Measurements from ENCODE around the gene ZNF316.

The ZNF316 gene

GRCh38 chr7:6647541-6647940 lies 10.4 kb downstream of the ZNF316 start:
- H3K36me3 ChIP-seq (ENCODE audit: insufficient read depth, low read length), result peaks cover 25% of the 10 kb centered on the region; the same call in 1 of the 2 replicates
- no peaks in the 10 kb centered on the region for H3K79me2 ChIP-seq (ENCODE audit: control insufficient read depth, insufficient read depth, low read length, unreplicated experiment)
- no peak overlapping the region for H2AFZ ChIP-seq (ENCODE audit: low read length, unreplicated experiment)
- no peak overlapping the region for H3K27ac ChIP-seq (ENCODE audit: low read depth, low read length)
- no peaks in the 10 kb centered on the region for H3K4me1 ChIP-seq (ENCODE audit: control insufficient read depth, insufficient read depth, low read length, unreplicated experiment)
- no peak overlapping the region for H3K4me3 ChIP-seq (ENCODE audit: low read depth, low read length)
- H3K27me3 ChIP-seq (ENCODE audit: insufficient read depth, low read length), result no peaks in the 10 kb centered on the region

GRCh38 chr7:6648066-6648814 lies 11.1 kb downstream of the ZNF316 start:
- no peaks in the 10 kb centered on the region for H3K79me2 ChIP-seq (ENCODE audit: control insufficient read depth, insufficient read depth, low read length, unreplicated experiment)
- H3K36me3 ChIP-seq (ENCODE audit: insufficient read depth, low read length), result peaks cover 27% of the 10 kb centered on the region; the same call in 1 of the 2 replicates
- H3K27ac ChIP-seq (ENCODE audit: low read depth, low read length), result no peak overlapping the region
- no peaks in the 10 kb centered on the region for H3K27me3 ChIP-seq (ENCODE audit: insufficient read depth, low read length)
- no peak overlapping the region for H3K4me3 ChIP-seq (ENCODE audit: low read depth, low read length)
- H2AFZ ChIP-seq (ENCODE audit: low read length, unreplicated experiment), result no peak overlapping the region
- no peaks in the 10 kb centered on the region for H3K4me1 ChIP-seq (ENCODE audit: control insufficient read depth, insufficient read depth, low read length, unreplicated experiment)

GRCh38 chr7:6648815-6649104 lies 11.6 kb downstream of the ZNF316 start:
- Histone ChIP-seq H3K27me3 (ENCODE audit: insufficient read depth, low read length) (no peaks in the 10 kb centered on the region), H3K79me2 (ENCODE audit: control insufficient read depth, insufficient read depth, low read length, unreplicated experiment) (no peaks in the 10 kb centered on the region), H3K4me3 (ENCODE audit: low read depth, low read length) (no peak overlapping the region), H3K27ac (ENCODE audit: low read depth, low read length) (no peak overlapping the region), H3K4me1 (ENCODE audit: control insufficient read depth, insufficient read depth, low read length, unreplicated experiment) (no peaks in the 10 kb centered on the region), H2AFZ (ENCODE audit: low read length, unreplicated experiment) (no peak overlapping the region), H3K36me3 (ENCODE audit: insufficient read depth, low read length) (peaks cover 27% of the 10 kb centered on the region; the same call in 1 of the 2 replicates)

- H3K27ac ChIP-seq (ENCODE audit: low read depth, low read length), result no peak overlapping the region
- H2AFZ ChIP-seq (ENCODE audit: low read length, unreplicated experiment), result no peak overlapping the region
- no peaks in the 10 kb centered on the region for H3K27me3 ChIP-seq (ENCODE audit: insufficient read depth, low read length)
- no peaks in the 10 kb centered on the region for H3K79me2 ChIP-seq (ENCODE audit: control insufficient read depth, insufficient read depth, low read length, unreplicated experiment)
- H3K4me1 ChIP-seq (ENCODE audit: control insufficient read depth, insufficient read depth, low read length, unreplicated experiment), result no peaks in the 10 kb centered on the region
- H3K36me3 ChIP-seq (ENCODE audit: insufficient read depth, low read length), result peaks cover 27% of the 10 kb centered on the region; the same call in 1 of the 2 replicates
- no peak overlapping the region for H3K4me3 ChIP-seq (ENCODE audit: low read depth, low read length)
These were observed 12.3 kb downstream of the ZNF316 start for GRCh38 chr7:6649241-6649961.

- no peaks in the 10 kb centered on the region for H3K79me2 ChIP-seq (ENCODE audit: control insufficient read depth, insufficient read depth, low read length, unreplicated experiment)
- H3K27me3 ChIP-seq (ENCODE audit: insufficient read depth, low read length), result no peaks in the 10 kb centered on the region
- H3K36me3 ChIP-seq (ENCODE audit: insufficient read depth, low read length), result peaks cover 33% of the 10 kb centered on the region; the same call in 1 of the 2 replicates
- H3K4me1 ChIP-seq (ENCODE audit: control insufficient read depth, insufficient read depth, low read length, unreplicated experiment), result no peaks in the 10 kb centered on the region
- no peak overlapping the region for H3K4me3 ChIP-seq (ENCODE audit: low read depth, low read length)
- no peak overlapping the region for H2AFZ ChIP-seq (ENCODE audit: low read length, unreplicated experiment)
- no peak overlapping the region for H3K27ac ChIP-seq (ENCODE audit: low read depth, low read length)
These were observed 13.0 kb downstream of the ZNF316 start for GRCh38 chr7:6650086-6650485.

- peaks cover 35% of the 10 kb centered on the region; the same call in 1 of the 2 replicates for H3K36me3 ChIP-seq (ENCODE audit: insufficient read depth, low read length)
- H2AFZ ChIP-seq (ENCODE audit: low read length, unreplicated experiment), result no peak overlapping the region
- no peaks in the 10 kb centered on the region for H3K27me3 ChIP-seq (ENCODE audit: insufficient read depth, low read length)
- H3K4me1 ChIP-seq (ENCODE audit: control insufficient read depth, insufficient read depth, low read length, unreplicated experiment), result no peaks in the 10 kb centered on the region
- no peak overlapping the region for H3K4me3 ChIP-seq (ENCODE audit: low read depth, low read length)
- no peak overlapping the region for H3K27ac ChIP-seq (ENCODE audit: low read depth, low read length)
- no peaks in the 10 kb centered on the region for H3K79me2 ChIP-seq (ENCODE audit: control insufficient read depth, insufficient read depth, low read length, unreplicated experiment)
These were observed 13.4 kb downstream of the ZNF316 start for GRCh38 chr7:6650521-6651011.

- Histone ChIP-seq H3K36me3 (ENCODE audit: insufficient read depth, low read length) (peaks cover 35% of the 10 kb centered on the region; the same call in 1 of the 2 replicates), H3K4me3 (ENCODE audit: low read depth, low read length) (no peak overlapping the region), H3K4me1 (ENCODE audit: control insufficient read depth, insufficient read depth, low read length, unreplicated experiment) (no peaks in the 10 kb centered on the region), H3K79me2 (ENCODE audit: control insufficient read depth, insufficient read depth, low read length, unreplicated experiment) (no peaks in the 10 kb centered on the region), H3K27me3 (ENCODE audit: insufficient read depth, low read length) (no peaks in the 10 kb centered on the region), H3K27ac (ENCODE audit: low read depth, low read length) (no peak overlapping the region), H2AFZ (ENCODE audit: low read length, unreplicated experiment) (no peak overlapping the region)
These were observed 14.8 kb downstream of the ZNF316 start for GRCh38 chr7:6651851-6652445.

GRCh38 chr7:6652446-6653011 lies 15.4 kb downstream of the ZNF316 start:
- no peak overlapping the region for H3K27ac ChIP-seq (ENCODE audit: low read depth, low read length)
- no peaks in the 10 kb centered on the region for H3K27me3 ChIP-seq (ENCODE audit: insufficient read depth, low read length)
- H3K4me1 ChIP-seq (ENCODE audit: control insufficient read depth, insufficient read depth, low read length, unreplicated experiment), result no peaks in the 10 kb centered on the region
- H3K79me2 ChIP-seq (ENCODE audit: control insufficient read depth, insufficient read depth, low read length, unreplicated experiment), result no peaks in the 10 kb centered on the region
- H3K4me3 ChIP-seq (ENCODE audit: low read depth, low read length), result no peak overlapping the region
- H3K36me3 ChIP-seq (ENCODE audit: insufficient read depth, low read length), result peaks cover 35% of the 10 kb centered on the region; the same call in 1 of the 2 replicates
- no peak overlapping the region for H2AFZ ChIP-seq (ENCODE audit: low read length, unreplicated experiment)

GRCh38 chr7:6653071-6654003 lies 16.2 kb downstream of the ZNF316 start:
- Histone ChIP-seq H3K4me1 (ENCODE audit: control insufficient read depth, insufficient read depth, low read length, unreplicated experiment) (no peaks in the 10 kb centered on the region), H3K36me3 (ENCODE audit: insufficient read depth, low read length) (peaks cover 33% of the 10 kb centered on the region; the same call in 1 of the 2 replicates), H3K4me3 (ENCODE audit: low read depth, low read length) (no peak overlapping the region)

More at GRCh38 chr7:6653071-6654003, 16.2 kb downstream of the ZNF316 start:
- Histone ChIP-seq H3K79me2 (ENCODE audit: control insufficient read depth, insufficient read depth, low read length, unreplicated experiment) (no peaks in the 10 kb centered on the region), H3K27ac (ENCODE audit: low read depth, low read length) (no peak overlapping the region), H3K27me3 (ENCODE audit: insufficient read depth, low read length) (no peaks in the 10 kb centered on the region), H2AFZ (ENCODE audit: low read length, unreplicated experiment) (no peak overlapping the region)
